Endothelial cell of umbilical vein (primary cell): ENCODE results near the gene TOE1. TPM values are rescaled to one million over a fixed set of nuclear protein-coding genes. Genes with fewer than 3 reads are reported as not detected.

Experiments
- BruUV-seq: library from RNA; stranded (reverse); fragments of 400-500 nt; replicated peaks from 2 replicates; lab custom pipeline; 2021; lab: Mats Ljungman, UMichigan
- CTCF ChIA-PET: fragments of 300-600, 350-600 bp; sonication (Branson Sonifier 250); formaldehyde crosslinking; loops from one replicate; lab custom pipeline; 2021; ENCODE audit warnings: antibody characterized with exemption, inconsistent platforms; lab: Charles Lee
- POLR2A ChIA-PET: fragments of 300-600, 350-600 bp; sonication (Branson Sonifier 250); formaldehyde crosslinking; loops from one replicate; lab custom pipeline; 2021; ENCODE audit warnings: antibody characterized with exemption, inconsistent platforms; lab: Charles Lee
- DNase-seq: peaks from one replicate; pipeline ENCODE4 v3.0.0-alpha.2; 2011; ENCODE audit warnings: low read depth, low spot score
- FAIRE-seq: peaks from 2 replicates; lab custom pipeline; 2011; peaks lifted over from hg19 to GRCh38; lab: Jason Lieb, UNC
- H2AFZ ChIP-seq: 2 replicates; pipeline ENCODE4 v1.6.0; 2012; ENCODE audit warnings: low read depth, low read length, control low read depth, inconsistent platforms
- H3K27ac ChIP-seq: 2 replicates; pipeline ENCODE4 v1.5.1; 2011; ENCODE audit warnings: low read depth, mild to moderate bottlenecking, control low read depth, low read length, moderate library complexity; ENCODE audit not compliant: insufficient read depth
- H3K27me3 ChIP-seq, 2 experiments: 2 replicates each; pipeline versions ENCODE4 v1.6.0 to v1.6.1; 2011; ENCODE audit warnings: low read length in 2 of 2, mixed read lengths in 1 of 2; ENCODE audit not compliant: control insufficient read depth in 2 of 2, insufficient read depth in 2 of 2
- H3K36me3 ChIP-seq, 2 experiments: 2 replicates in 1 of 2; 3 replicates in 1 of 2; pipeline ENCODE4 v1.5.1; 2011; ENCODE audit warnings: low read length in 2 of 2, mild to moderate bottlenecking in 1 of 2, moderate library complexity in 1 of 2; ENCODE audit not compliant: control insufficient read depth in 2 of 2, insufficient read depth in 2 of 2; ENCODE audit errors: extremely low read depth in 1 of 2
- H3K4me1 ChIP-seq: 3 replicates; pipeline ENCODE4 v1.5.1; 2011; ENCODE audit warnings: mild to moderate bottlenecking, low read length; ENCODE audit not compliant: control insufficient read depth, insufficient read depth; ENCODE audit errors: extremely low read depth
- H3K4me2 ChIP-seq: 2 replicates; pipeline ENCODE4 v1.6.1; 2011; ENCODE audit warnings: low read length, control low read depth, mixed read lengths; ENCODE audit not compliant: insufficient read depth
- H3K4me3 ChIP-seq, 3 experiments: fragments of 200-600 bp in 1 of 3; sonication (generic), shearing (Covaris generic) in 1 of 3; replicated peaks in 1 of 3; 2 replicates each; pipeline ENCODE4 v1.5.1; 2011 to 2016; ENCODE audit warnings: control low read depth in 3 of 3, low read length in 3 of 3, mild to moderate bottlenecking in 2 of 3, inconsistent platforms in 1 of 3, low read depth in 1 of 3, moderate library complexity in 1 of 3; ENCODE audit not compliant: insufficient read depth in 1 of 3
- H3K79me2 ChIP-seq: 2 replicates; pipeline ENCODE4 v1.6.0; 2012; ENCODE audit warnings: low read length, inconsistent platforms; ENCODE audit not compliant: control insufficient read depth, insufficient read depth
- H3K9ac ChIP-seq: replicated peaks from 2 replicates; pipeline ENCODE3; 2011; ENCODE audit warnings: low read length, control low read depth; ENCODE audit not compliant: insufficient read depth; ENCODE audit errors: extremely low read depth
- H3K9me1 ChIP-seq: replicated peaks from 3 replicates; pipeline ENCODE4 v1.6.0; 2011; ENCODE audit warnings: mild to moderate bottlenecking, low read length; ENCODE audit not compliant: control insufficient read depth, insufficient read depth; ENCODE audit errors: extremely low read depth
- H3K9me3 ChIP-seq: replicated peaks from 2 replicates; pipeline ENCODE4 v1.5.1; 2012; ENCODE audit warnings: low read length, inconsistent platforms; ENCODE audit not compliant: control insufficient read depth, insufficient read depth
- H4K20me1 ChIP-seq: replicated peaks from 2 replicates; pipeline ENCODE3; 2011; ENCODE audit warnings: mild to moderate bottlenecking, low read length; ENCODE audit not compliant: control insufficient read depth, insufficient read depth; ENCODE audit errors: extremely low read depth
- CTCF ChIP-seq, 2 donors: IDR thresholded peaks; 1 replicate in 1 of 2; 2 replicates in 1 of 2; pipeline ENCODE4 v1.5.1; 2011; ENCODE audit warnings: low read length in 2 of 2, mild to moderate bottlenecking in 2 of 2, moderate library complexity in 2 of 2, control low read depth in 1 of 2, inconsistent platforms in 1 of 2, low read depth in 1 of 2; ENCODE audit not compliant: insufficient read depth in 1 of 2; ENCODE audit errors: extremely low read depth in 1 of 2
- EZH2 ChIP-seq: IDR thresholded peaks from 2 replicates; pipeline ENCODE4 v1.6.1; 2012; ENCODE audit warnings: borderline replicate concordance, low read depth, mild to moderate bottlenecking, moderate library complexity, low read length, inconsistent platforms; ENCODE audit not compliant: severe bottlenecking
- FOS ChIP-seq: IDR thresholded peaks from 2 replicates; pipeline ENCODE4 v1.6.1; 2011; ENCODE audit warnings: mild to moderate bottlenecking, low read length, moderate library complexity, borderline replicate concordance; ENCODE audit not compliant: insufficient read depth
- GATA2 ChIP-seq: IDR thresholded peaks from 2 replicates; pipeline ENCODE4 v1.7.0; 2011; ENCODE audit warnings: low read depth, mild to moderate bottlenecking, moderate library complexity, mixed read lengths, low read length; ENCODE audit not compliant: insufficient read length, insufficient read depth
- JUN ChIP-seq: IDR thresholded peaks from 2 replicates; pipeline ENCODE4 v1.6.1; 2011; ENCODE audit warnings: borderline replicate concordance, low read depth; ENCODE audit not compliant: insufficient read length, insufficient read depth
- MAX ChIP-seq: IDR thresholded peaks from 2 replicates; pipeline ENCODE4 v1.6.1; 2011; ENCODE audit not compliant: insufficient read depth, insufficient read length
- MYC ChIP-seq: IDR thresholded peaks from one replicate; pipeline ENCODE4 v1.6.1; 2011; ENCODE audit warnings: mild to moderate bottlenecking, low read depth, low read length
- POLR2A ChIP-seq: IDR thresholded peaks from 2 replicates; pipeline ENCODE4 v1.6.1; 2012; ENCODE audit warnings: low read depth, mild to moderate bottlenecking, control low read depth, low read length
- POLR2AphosphoS5 ChIP-seq: IDR thresholded peaks from 2 replicates; pipeline ENCODE4 v1.6.1; 2012; ENCODE audit warnings: low read depth, mild to moderate bottlenecking, control low read depth, low read length, moderate library complexity; ENCODE audit not compliant: insufficient read depth
- dilution Hi-C: fragments of 300-500 bp; cut with MboI; formaldehyde crosslinking; loops from one replicate; pipeline ENCODE4 v1.15.0; 2019; ENCODE audit warnings: low sequenced_read_pairs; ENCODE audit not compliant: extremely low pct_ligation_motif_present
- intact Hi-C: fragments of 100-400 bp; cut with micrococcal nuclease; formaldehyde crosslinking; loops from one replicate; pipeline ENCODE4 v1.10.0; 2022
- polyA plus RNA-seq, 4 experiments: library from polyadenylated mRNA; depleted of rRNA in 3 of 4; stranded (reverse) in 3 of 4; unstranded in 1 of 4; fragments of >200 nt; gene quantifications; 2 replicates each; pipeline versions ENCODE4 v1.2.1 to v1.2.3, GENCODE V29; 2011 to 2012; ENCODE audit warnings: missing spikeins in 1 of 4
- total RNA-seq: library from RNA; stranded (reverse); gene quantifications from 2 replicates; pipeline ENCODE4 v1.2.3, GENCODE V29; 2021

The TOE1 gene
- total and polyA plus RNA-seq, 2 donors (not counting 3 experiments of a cell fraction or from before 2014, with no cell fraction given), result 16.3 to 24.9 TPM

GRCh38 chr1:45303520-45304310 is 36.3 kb upstream of the TOE1 start:
- peak overlapping the region; percentile 54 for H3K4me2 ChIP-seq
- no peaks in the 10 kb centered on the region for H3K79me2 ChIP-seq
- dilution Hi-C loops (no loop called here), intact Hi-C loops (loop anchor here (1.0 to 5.0 kb wide), 7 partner anchors 23 to 572 kb away; partner anchors contain the start of genes EIF2B3, HPDL, MUTYH and RNU5D-1)
- H4K20me1 ChIP-seq, result no peaks in the 10 kb centered on the region
- ChIA-PET POLR2A (interaction anchor here (0.6 to 1.3 kb wide), 11 partner anchors 36 to 528 kb away, joined by 3 to 33 read pairs (median 5); partner anchors contain the start of genes HECTD3, MUTYH, PLK3 and PRDX1), CTCF (interaction anchor here (0.6 to 9.9 kb wide), 26 partner anchors 9 to 629 kb away, joined by 3 to 556 read pairs (median 4); partner anchors contain the start of genes ARMH1, BEST4, HECTD3 and HPDL)
- no peaks in the 10 kb centered on the region for H3K36me3 ChIP-seq
- peaks cover 14% of the 10 kb centered on the region for H3K4me1 ChIP-seq
- peak overlapping the region; percentile 69 for H3K9ac ChIP-seq
- FAIRE-seq (peak; percentile 90), DNase-seq (peak; percentile 98)
- H3K9me1 ChIP-seq, result no peaks in the 10 kb centered on the region
- H3K27me3 ChIP-seq, result no peaks in the 10 kb centered on the region
- peak overlapping the region; percentile 51 to 60 (median 54) for H3K4me3 ChIP-seq
- BruUV-seq, result TSS peak; percentile 75
- no peaks in the 10 kb centered on the region for H3K9me3 ChIP-seq
- H3K27ac ChIP-seq, result peak overlapping the region; percentile 67
- TF ChIP-seq CTCF (IDR thresholded peaks at IDR 0.05; ENCODE audit: extremely low read depth in 1 of 2, insufficient read depth in 1 of 2, low read depth in 1 of 2, low read length in 2 of 2) (peak; percentile 54 to 74), JUN (no peak), POLR2AphosphoS5 (peak; percentile 74), FOS (no peak), POLR2A (peak; percentile 74), MYC (peak; percentile 31), EZH2 (no peak), GATA2 (no peak), MAX (no peak)
- H2AFZ ChIP-seq, result peak overlapping the region; percentile 66
